RWPE1 (cell line): ENCODE results near the gene S100A8.

Experiments
- CTCF ChIA-PET: fragments of 350-600 bp; sonication (Branson Sonifier 250); formaldehyde crosslinking; extraction: SDS; loops from one replicate; lab custom pipeline; 2021; lab: Yijun Ruan, JAX
- POLR2A ChIA-PET: fragments of 400-600 bp; formaldehyde crosslinking; extraction: SDS; loops from one replicate; lab custom pipeline; 2020; ENCODE audit warnings: antibody characterized with exemption; ENCODE audit not compliant: low non-redundant PET; lab: Yijun Ruan, JAX
- DNase-seq: peaks from one replicate; pipeline ENCODE4 v3.0.0; 2012; ENCODE audit warnings: low spot score
- H3K27ac ChIP-seq: fragments of 450-650 bp; 2 replicates; pipeline ENCODE4 v1.5.1; 2017
- CTCF ChIP-seq: fragments of 450-650 bp; conservative IDR thresholded peaks from 2 replicates; pipeline ENCODE4 v1.5.1; 2017; ENCODE audit warnings: low read depth, mild to moderate bottlenecking

S100A8 gene

DNA sequence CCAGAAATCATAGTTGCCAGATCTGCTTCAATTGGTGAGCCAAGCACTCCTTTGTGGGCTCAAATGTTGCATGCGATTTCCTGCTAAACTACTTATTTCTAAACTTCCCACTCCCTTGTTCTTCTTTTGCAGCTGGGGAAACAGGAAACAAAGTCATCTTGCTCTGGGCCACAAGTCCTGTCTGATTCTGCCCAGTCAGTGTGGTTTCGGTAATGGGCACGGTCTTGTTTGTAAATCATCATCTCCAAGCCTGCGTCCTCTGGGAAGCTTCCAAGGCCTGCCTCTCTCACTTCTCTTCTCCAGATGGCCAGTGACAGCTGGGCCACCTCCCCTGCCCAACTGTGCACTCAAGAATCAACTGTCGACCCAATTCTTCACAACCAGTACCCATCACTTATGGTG, 4.4 kb downstream of the S100A8 start:
- TF ChIP-seq CTCF, result no peak
- no peak for DNase-seq
- POLR2A ChIA-PET, result no interaction called here
- CTCF ChIA-PET, result no interaction called here
- H3K27ac ChIP-seq, result peak overlapping the region; percentile 86

DNA sequence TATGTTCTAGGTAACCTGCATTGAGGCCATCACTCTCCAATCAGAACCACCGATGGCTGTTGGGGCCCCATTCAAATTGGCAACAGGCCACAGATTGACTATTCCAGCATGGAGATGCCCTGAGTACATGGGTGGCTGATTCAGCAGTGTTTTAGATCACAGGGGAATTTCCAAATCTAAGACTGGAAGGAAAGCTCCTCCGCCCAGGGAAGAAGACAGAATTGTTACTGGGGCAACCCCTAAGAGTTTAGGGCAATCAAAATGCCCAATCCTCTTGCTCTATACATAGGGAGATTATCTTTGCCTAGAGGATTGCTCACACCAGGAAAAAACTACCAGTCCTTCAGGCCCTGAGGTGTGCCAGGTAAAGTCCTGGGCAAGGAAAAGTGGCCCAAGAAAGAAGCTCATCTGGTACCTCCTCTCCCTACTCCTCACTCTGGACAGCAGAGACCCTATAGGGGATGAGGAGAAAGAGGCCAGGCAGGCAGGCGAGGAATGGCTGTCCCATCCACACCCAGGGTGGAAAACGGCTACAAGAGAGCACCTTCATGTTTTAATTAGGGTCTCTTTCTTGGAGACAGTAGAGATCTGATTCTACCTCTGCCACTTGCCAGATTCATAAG, 5.8 kb downstream of the S100A8 start:
- POLR2A ChIA-PET, result no interaction called here
- peak overlapping the region; percentile 60 for H3K27ac ChIP-seq
- no peak for DNase-seq
- CTCF ChIA-PET, result interaction anchor here (0.6 to 1.2 kb wide), 2 partner anchors 12 to 16 kb away, joined by 3 read pairs; no protein-coding TSS in a partner anchor
- TF ChIP-seq CTCF, result no peak

DNA sequence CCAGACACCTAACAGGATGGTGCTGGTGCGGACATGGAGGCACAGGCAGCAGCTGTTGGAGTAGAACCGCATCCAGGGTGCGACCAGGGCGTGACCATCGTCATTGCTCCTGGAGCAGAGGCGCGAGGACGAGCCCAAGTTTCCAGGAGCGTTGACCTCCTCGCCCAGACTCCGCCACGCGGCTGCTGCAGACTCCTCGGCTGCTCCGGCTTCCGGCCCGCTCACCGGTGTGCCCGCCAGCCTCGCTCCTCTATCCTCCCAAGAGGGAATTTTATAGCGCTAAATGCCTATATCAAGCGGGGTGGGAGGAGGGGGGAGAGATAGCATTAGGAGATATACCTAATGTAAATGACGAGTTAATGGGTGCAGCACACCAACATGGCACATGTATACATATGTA, 10.2 kb downstream of the S100A8 start:
- no peak for TF ChIP-seq CTCF
- POLR2A ChIA-PET, result no interaction called here
- no peak overlapping the region for H3K27ac ChIP-seq
- CTCF ChIA-PET, result no interaction called here
- DNase-seq, result no peak

GRCh38 chr1:153379591-153379990, 11.3 kb downstream of the S100A8 start:
- POLR2A ChIA-PET, result no interaction called here
- no peak overlapping the region for H3K27ac ChIP-seq

DNA sequence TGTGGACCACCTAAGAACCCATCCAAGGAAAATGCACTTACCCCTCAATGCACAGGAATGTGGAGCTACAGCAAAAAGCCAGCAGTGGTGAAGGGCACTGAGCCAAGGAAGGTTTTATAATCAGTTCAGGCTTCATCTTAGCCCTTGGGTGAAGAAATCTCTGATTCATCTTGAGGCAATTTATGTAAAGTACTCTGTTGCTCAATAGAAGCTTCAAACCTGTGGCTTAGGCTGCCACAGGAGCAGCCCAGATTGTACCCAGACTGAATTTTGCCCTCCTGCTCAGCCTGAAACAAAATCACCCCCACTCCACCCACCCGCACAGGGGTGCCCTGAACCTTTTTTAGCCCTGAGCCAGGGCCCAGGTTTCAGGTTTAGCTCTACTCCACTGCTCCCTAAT, 15.4 kb downstream of the S100A8 start, which contains the start of gene S100A12:
Gene S100A12, minus strand, starts transcription at position 111 of the 400 bp plus-strand sequence. CDS start 1,029 bp downstream, outside the sequence.
- CTCF ChIA-PET, result interaction anchor here (0.6 to 1.3 kb wide), 5 partner anchors 18 to 119 kb away, joined by 3 to 4 read pairs (median 3); partner anchors contain the start of genes PGLYRP4 and S100A9
- H3K27ac ChIP-seq, result peak within 1 kb of the TSS; percentile 87
- TF ChIP-seq CTCF, result no peak
- POLR2A ChIA-PET, result interaction anchor here (0.6 kb wide), 1 partner anchor 11 kb away, joined by 4 read pairs; no protein-coding TSS in a partner anchor
- DNase-seq, result peak; percentile 88

More at GRCh38 chr1:153379591-153379990, 11.3 kb downstream of the S100A8 start:
- CTCF ChIA-PET, result interaction anchor here (0.6 kb wide), 1 partner anchor 117 kb away, joined by 4 read pairs; no protein-coding TSS in a partner anchor
- DNase-seq, result no peak
- no peak for TF ChIP-seq CTCF

DNA sequence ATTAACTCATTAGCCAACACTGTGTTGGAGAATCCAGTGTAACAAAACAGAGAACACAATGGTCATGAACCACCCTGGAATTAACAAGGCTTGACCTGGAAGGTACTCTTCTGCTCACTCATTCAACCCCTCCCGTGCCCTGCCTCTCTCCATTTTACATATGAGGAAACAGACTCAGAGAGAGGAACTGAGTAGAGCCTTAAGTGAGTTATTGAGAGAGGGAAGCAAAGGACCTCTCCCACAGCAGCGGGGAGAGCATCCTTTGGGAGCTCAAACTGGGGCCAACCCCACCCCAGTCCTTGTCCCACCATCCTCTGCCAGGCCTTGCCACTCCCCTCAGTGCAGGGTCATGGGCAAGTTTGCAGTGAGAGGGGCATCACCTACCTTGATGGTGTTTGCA, 16.8 kb downstream of the S100A8 start:
- TF ChIP-seq CTCF, result no peak
- no peak for DNase-seq
- ChIA-PET CTCF (interaction anchor here (0.6 kb wide), 1 partner anchor 207 kb away, joined by 3 read pairs; no protein-coding TSS in a partner anchor), POLR2A (no interaction called here)
- no peak overlapping the region for H3K27ac ChIP-seq
